Measurements from ENCODE around the gene AP5Z1.

DNA sequence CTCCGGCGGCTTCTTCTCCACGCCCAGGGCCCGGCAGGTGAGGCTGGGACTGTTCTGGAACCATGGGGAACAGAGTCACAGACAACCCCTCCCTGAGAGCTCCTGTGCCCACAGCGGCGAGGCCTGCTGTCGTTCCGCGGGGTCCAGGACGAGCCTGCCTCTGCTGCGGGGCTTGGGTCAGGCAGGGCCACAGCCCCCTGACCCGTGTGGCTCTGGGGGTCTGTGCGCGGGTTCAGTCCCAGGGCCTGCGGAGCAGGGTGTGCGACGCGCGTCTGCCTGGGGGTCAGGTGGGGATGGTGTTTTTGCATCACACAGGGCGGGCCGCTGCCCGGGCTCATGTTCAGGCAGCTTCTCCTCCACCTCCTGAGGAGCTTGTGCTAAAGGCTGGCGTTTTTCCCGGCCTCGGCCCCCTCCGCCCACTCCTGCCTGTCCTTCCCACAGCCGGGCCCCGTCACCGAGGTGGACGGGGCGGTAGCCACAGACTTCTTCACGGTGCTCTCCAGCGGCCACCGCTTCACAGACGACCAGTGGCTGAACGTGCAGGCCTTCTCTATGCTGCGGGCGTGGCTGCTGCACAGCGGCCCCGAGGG is 8.4 kb downstream of the AP5Z1 start:
- TF ChIP-seq, protein P1, sequence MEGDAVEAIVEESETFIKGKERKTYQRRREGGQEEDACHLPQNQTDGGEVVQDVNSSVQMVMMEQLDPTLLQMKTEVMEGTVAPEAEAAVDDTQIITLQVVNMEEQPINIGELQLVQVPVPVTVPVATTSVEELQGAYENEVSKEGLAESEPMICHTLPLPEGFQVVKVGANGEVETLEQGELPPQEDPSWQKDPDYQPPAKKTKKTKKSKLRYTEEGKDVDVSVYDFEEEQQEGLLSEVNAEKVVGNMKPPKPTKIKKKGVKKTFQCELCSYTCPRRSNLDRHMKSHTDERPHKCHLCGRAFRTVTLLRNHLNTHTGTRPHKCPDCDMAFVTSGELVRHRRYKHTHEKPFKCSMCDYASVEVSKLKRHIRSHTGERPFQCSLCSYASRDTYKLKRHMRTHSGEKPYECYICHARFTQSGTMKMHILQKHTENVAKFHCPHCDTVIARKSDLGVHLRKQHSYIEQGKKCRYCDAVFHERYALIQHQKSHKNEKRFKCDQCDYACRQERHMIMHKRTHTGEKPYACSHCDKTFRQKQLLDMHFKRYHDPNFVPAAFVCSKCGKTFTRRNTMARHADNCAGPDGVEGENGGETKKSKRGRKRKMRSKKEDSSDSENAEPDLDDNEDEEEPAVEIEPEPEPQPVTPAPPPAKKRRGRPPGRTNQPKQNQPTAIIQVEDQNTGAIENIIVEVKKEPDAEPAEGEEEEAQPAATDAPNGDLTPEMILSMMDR (IDR thresholded peaks at IDR 0.05): no peak
- no peak for TF ChIP-seq POLR2A (IDR thresholded peaks at IDR 0.05)

Measured in Peyer's patch (tissue), 4 donors.